ENCODE results near the gene PTGES2. TPM values are rescaled to one million over a fixed set of nuclear protein-coding genes. Genes with fewer than 3 reads are reported as not detected.
"Not testable (repeated sequence)": the region's sequence is repeated elsewhere in the genome, so short reads cannot be mapped to it uniquely, and the experiment has no call there.

Gene PTGES2
- total RNA-seq, 1 donor from 2014 or later, result 39.8 TPM

DNA sequence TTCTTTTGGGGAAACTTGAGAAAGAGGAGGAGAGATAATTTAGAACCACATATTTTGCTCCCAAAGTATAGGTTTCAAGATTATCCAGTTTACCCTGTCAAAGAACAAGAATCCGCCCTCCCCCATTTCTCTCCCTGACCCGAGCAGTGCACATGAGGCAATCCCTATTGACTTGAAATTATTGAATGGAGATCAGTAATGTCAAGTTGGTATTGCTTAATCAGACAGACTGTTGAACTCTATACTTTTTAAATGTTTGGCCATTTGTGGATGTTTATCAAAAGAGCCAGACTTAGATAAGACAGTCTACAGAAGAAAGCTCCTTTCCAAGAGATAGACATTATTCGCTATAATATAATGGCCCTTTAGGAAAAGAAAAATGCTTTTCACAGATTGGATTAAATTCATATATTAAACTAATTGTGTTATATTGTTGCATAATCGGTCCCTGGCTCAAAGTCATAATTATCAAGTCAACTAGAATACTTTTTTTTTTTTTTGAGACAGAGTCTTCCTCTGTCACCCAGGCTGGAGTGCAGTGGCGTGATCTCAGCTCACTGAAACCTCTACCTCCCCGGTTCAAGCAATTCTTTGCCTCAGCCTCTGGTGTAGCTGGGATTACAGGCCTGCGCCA is 54.2 kb downstream of the PTGES2 start:
- Mint-ChIP-seq H3K9me3 (ENCODE audit: unreplicated experiment) (no peaks in the 10 kb centered on the region), H3K36me3 (ENCODE audit: low read depth, unreplicated experiment) (no peaks in the 10 kb centered on the region), H3K27ac (ENCODE audit: unreplicated experiment) (no peak overlapping the region), H3K27me3 (ENCODE audit: unreplicated experiment) (peaks cover 7% of the 10 kb centered on the region), H3K4me1 (ENCODE audit: unreplicated experiment) (peaks cover 28% of the 10 kb centered on the region), H3K4me3 (ENCODE audit: unreplicated experiment) (no peak overlapping the region)
- DNase-seq (ENCODE audit: low spot score), result no peak
- no peak for TF ChIP-seq CTCF (IDR thresholded peaks at IDR 0.05; ENCODE audit: unreplicated experiment)

DNA sequence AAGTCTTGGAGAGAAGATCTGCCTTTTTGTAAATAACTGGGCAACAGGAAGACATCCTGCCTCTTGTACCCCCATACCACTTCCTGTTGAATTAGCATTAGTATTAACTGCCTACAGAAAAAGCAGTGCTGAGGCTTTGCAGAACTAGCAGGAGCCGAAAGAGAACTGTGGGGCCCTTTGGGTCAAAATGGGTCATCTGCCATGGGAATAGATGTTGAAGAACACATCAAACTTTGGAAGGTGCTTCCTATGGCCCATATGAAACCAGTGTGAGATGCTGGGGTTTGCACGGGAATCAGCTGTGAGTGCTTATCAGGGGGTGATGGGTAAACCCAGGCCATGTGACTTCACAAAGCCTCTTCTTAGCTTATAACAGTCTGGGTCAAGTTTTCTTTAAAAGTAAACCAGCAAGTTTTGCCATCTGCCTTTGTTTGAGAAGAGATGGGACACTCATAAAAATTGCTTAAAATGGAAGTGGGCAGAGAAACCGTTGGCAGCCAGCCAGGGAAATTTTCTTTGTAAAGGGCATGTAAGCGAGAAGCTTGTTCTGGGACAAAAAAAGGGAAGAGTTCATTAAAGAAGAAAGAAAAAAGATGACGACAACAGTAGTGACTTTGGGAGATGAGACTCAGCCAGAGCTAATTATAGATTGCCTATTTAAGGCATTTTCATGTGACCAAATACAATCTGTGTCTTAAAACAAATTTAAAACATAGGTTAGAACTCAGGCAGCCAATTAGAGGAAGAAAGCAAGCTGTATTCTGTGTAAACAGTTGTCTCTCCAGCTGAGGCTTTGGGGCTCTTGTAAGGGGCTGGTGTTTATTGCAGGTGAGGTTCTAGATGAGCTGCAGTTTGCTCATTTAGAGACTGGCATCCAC is 55.1 kb downstream of the PTGES2 start:
- H3K27me3 Mint-ChIP-seq (ENCODE audit: unreplicated experiment), result peaks cover 7% of the 10 kb centered on the region
- H3K4me1 Mint-ChIP-seq (ENCODE audit: unreplicated experiment), result peaks cover 24% of the 10 kb centered on the region
- H3K4me3 Mint-ChIP-seq (ENCODE audit: unreplicated experiment), result peak overlapping the region; percentile 18
- no peaks in the 10 kb centered on the region for H3K36me3 Mint-ChIP-seq (ENCODE audit: low read depth, unreplicated experiment)
- no peaks in the 10 kb centered on the region for H3K9me3 Mint-ChIP-seq (ENCODE audit: unreplicated experiment)
- H3K27ac Mint-ChIP-seq (ENCODE audit: unreplicated experiment), result peak overlapping the region; percentile 16
- no peak for DNase-seq (ENCODE audit: low spot score)
- no peak for TF ChIP-seq CTCF (IDR thresholded peaks at IDR 0.05; ENCODE audit: unreplicated experiment)

GRCh38 chr9:128071475-128071874 is 56.1 kb downstream of the PTGES2 start:
- H3K27ac Mint-ChIP-seq (ENCODE audit: unreplicated experiment); H3K36me3 Mint-ChIP-seq (ENCODE audit: low read depth, unreplicated experiment); H3K9me3 Mint-ChIP-seq (ENCODE audit: unreplicated experiment); H3K4me3 Mint-ChIP-seq (ENCODE audit: unreplicated experiment); H3K27me3 Mint-ChIP-seq (ENCODE audit: unreplicated experiment); DNase-seq (ENCODE audit: low spot score): not testable (repeated sequence)
- peaks cover 24% of the 10 kb centered on the region for H3K4me1 Mint-ChIP-seq (ENCODE audit: unreplicated experiment)

DNA sequence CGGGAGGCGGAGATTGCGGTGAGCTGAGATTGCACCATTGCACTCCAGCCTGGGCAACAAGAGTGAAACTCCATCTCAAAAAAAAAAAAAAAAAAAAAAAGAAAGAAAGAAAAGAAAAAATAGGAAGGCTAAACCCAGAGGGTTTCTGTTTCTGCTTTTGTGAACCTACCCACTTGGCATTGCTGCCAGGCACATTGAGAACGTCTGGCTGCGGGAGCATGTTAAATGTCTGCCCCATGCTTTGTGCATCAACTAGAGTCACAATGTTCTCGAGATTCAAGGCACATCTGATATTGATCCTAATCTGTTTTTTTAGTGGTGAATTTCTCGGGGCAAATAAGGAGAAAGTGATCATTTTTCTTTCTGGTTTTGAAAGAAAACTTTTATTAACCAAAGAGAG is 56.7 kb downstream of the PTGES2 start:
- Mint-ChIP-seq H3K27me3 (ENCODE audit: unreplicated experiment) (peaks cover 7% of the 10 kb centered on the region), H3K4me1 (ENCODE audit: unreplicated experiment) (peaks cover 27% of the 10 kb centered on the region), H3K27ac (ENCODE audit: unreplicated experiment) (no peak overlapping the region), H3K4me3 (ENCODE audit: unreplicated experiment) (no peak overlapping the region), H3K9me3 (ENCODE audit: unreplicated experiment) (no peaks in the 10 kb centered on the region), H3K36me3 (ENCODE audit: low read depth, unreplicated experiment) (peaks cover 3% of the 10 kb centered on the region)
- no peak for TF ChIP-seq CTCF (IDR thresholded peaks at IDR 0.05; ENCODE audit: unreplicated experiment)
- no peak for DNase-seq (ENCODE audit: low spot score)

Other genes with a start within 250 kb of the PTGES2 start
- gene ST6GALNAC6, start 228.1 kb downstream of the PTGES2 start, total RNA-seq (ENCODE audit: unreplicated experiment), result 80.0 TPM
- 25.0 TPM for gene ST6GALNAC4, start 210.7 kb downstream of the PTGES2 start, total RNA-seq (ENCODE audit: unreplicated experiment)
- 2.4 TPM for gene PIP5KL1, start 197.0 kb downstream of the PTGES2 start, total RNA-seq (ENCODE audit: unreplicated experiment)
- 31.5 TPM for gene DPM2, start 189.9 kb downstream of the PTGES2 start, total RNA-seq (ENCODE audit: unreplicated experiment)
- 27.3 TPM for gene EEIG1, start 146.7 kb downstream of the PTGES2 start, total RNA-seq (ENCODE audit: unreplicated experiment)
- 9.9 TPM for gene NAIF1, start 60.4 kb downstream of the PTGES2 start, total RNA-seq (ENCODE audit: unreplicated experiment)
- 8.5 TPM for gene SLC25A25, start 59.5 kb downstream of the PTGES2 start, total RNA-seq (ENCODE audit: unreplicated experiment)
- not detected for gene LCN2, start 21.7 kb upstream of the PTGES2 start, total RNA-seq (ENCODE audit: unreplicated experiment)
- 62.1 TPM for gene BBLN, start 32.5 kb upstream of the PTGES2 start, total RNA-seq (ENCODE audit: unreplicated experiment)
- gene CIZ1, start 63.8 kb upstream of the PTGES2 start, total RNA-seq (ENCODE audit: unreplicated experiment), result 156 TPM
- gene DNM1, start 75.7 kb upstream of the PTGES2 start, total RNA-seq (ENCODE audit: unreplicated experiment), result 8.0 TPM
- gene GOLGA2, start 148.3 kb upstream of the PTGES2 start, total RNA-seq (ENCODE audit: unreplicated experiment), result 69.4 TPM
- 26.8 TPM for gene SWI5, start 148.5 kb upstream of the PTGES2 start, total RNA-seq (ENCODE audit: unreplicated experiment)
- 25.8 TPM for gene TRUB2, start 194.7 kb upstream of the PTGES2 start, total RNA-seq (ENCODE audit: unreplicated experiment)
- gene COQ4, start 195.1 kb upstream of the PTGES2 start, total RNA-seq (ENCODE audit: unreplicated experiment), result 46.6 TPM
- 23.0 TPM for gene SLC27A4, start 212.8 kb upstream of the PTGES2 start, total RNA-seq (ENCODE audit: unreplicated experiment)
- 96.1 TPM for gene URM1, start 243.6 kb upstream of the PTGES2 start, total RNA-seq (ENCODE audit: unreplicated experiment)

Data from endothelial cell (in vitro differentiated cells).